T-cell (primary cell): ENCODE data around the gene MT1F. TPM values are rescaled to one million over a fixed set of nuclear protein-coding genes. Genes with fewer than 3 reads are reported as not detected.
A peak's percentile ranks its signal among the peaks of the same experiment; 100 is the strongest.

Experiments
- ATAC-seq, 4 experiments: fragments of 200-7000 bp in 3 of 4; fragments of 150-1000 bp in 1 of 4; cut with Tn5 transposase; replicated peaks in 1 of 4; 1 replicate in 3 of 4; 2 replicates in 1 of 4; pipeline ENCODE4 v1.10.0; 2021; ENCODE audit warnings: moderate library complexity in 3 of 4, mild to moderate bottlenecking in 2 of 4, moderate number of reproducible peaks in 1 of 4
- CTCF ChIA-PET, 2 donors: fragments of 300-600 bp; sonication (Branson Sonifier 250); formaldehyde crosslinking; loops; one replicate each; lab custom pipeline; 2022; ENCODE audit warnings: antibody characterized with exemption in 2 of 2; lab: Charles Lee
- POLR2A ChIA-PET, 2 donors: fragments of 300-600 bp; sonication (Branson Sonifier 250); formaldehyde crosslinking; loops; one replicate each; lab custom pipeline; 2022; ENCODE audit warnings: antibody characterized with exemption in 2 of 2; lab: Charles Lee
- DNase-seq, 35 experiments: peaks; one replicate each; pipeline versions ENCODE4 v3.0.0 to v3.0.0-alpha.2; 2013 to 2023
- H3K27ac ChIP-seq: one replicate; pipeline ENCODE4 v1.5.1; 2013; ENCODE audit warnings: low read length
- H3K27me3 ChIP-seq, 2 experiments: replicated peaks in 1 of 2; 1 replicate in 1 of 2; 2 replicates in 1 of 2; pipeline versions ENCODE4 v1.6.1 to v1.7.0; 2013; ENCODE audit warnings: low read length in 1 of 2, mixed read lengths in 1 of 2; ENCODE audit not compliant: control insufficient read depth in 2 of 2, insufficient read depth in 2 of 2; ENCODE audit errors: extremely low read depth in 1 of 2
- H3K36me3 ChIP-seq, 2 donors: 1 replicate in 1 of 2; 2 replicates in 1 of 2; pipeline versions ENCODE4 v1.6.1 to v1.7.0; 2013; ENCODE audit warnings: low read length in 1 of 2; ENCODE audit not compliant: control insufficient read depth in 2 of 2, insufficient read depth in 1 of 2; ENCODE audit errors: extremely low read depth in 1 of 2
- H3K4me1 ChIP-seq, 2 experiments: 1 replicate in 1 of 2; 2 replicates in 1 of 2; pipeline versions ENCODE4 v1.6.1 to v1.7.0; 2013; ENCODE audit warnings: low read length in 2 of 2, mixed read lengths in 1 of 2; ENCODE audit not compliant: insufficient read depth in 2 of 2, control insufficient read depth in 1 of 2; ENCODE audit errors: extremely low read depth in 1 of 2
- H3K4me3 ChIP-seq, 2 donors: 1 replicate in 1 of 2; 2 replicates in 1 of 2; pipeline versions ENCODE4 v1.5.1 to v1.7.0; 2013; ENCODE audit warnings: mild to moderate bottlenecking in 2 of 2, low read length in 1 of 2, moderate library complexity in 1 of 2; ENCODE audit not compliant: control insufficient read depth in 1 of 2; ENCODE audit errors: extremely low read depth in 1 of 2
- H3K9me3 ChIP-seq: 2 replicates; pipeline ENCODE4 v1.7.0; 2013
- H3K27ac Mint-ChIP-seq, 2 donors: one replicate each; pipeline ENCODE4 v1.8.0; 2020 to 2021; ENCODE audit warnings: mild to moderate bottlenecking in 2 of 2, mixed read lengths in 2 of 2
- H3K27me3 Mint-ChIP-seq, 2 donors: one replicate each; pipeline ENCODE4 v1.8.0; 2021 to 2022; ENCODE audit warnings: mixed read lengths in 2 of 2
- H3K36me3 Mint-ChIP-seq: one replicate; pipeline ENCODE4 v1.8.0; 2021; ENCODE audit warnings: mixed read lengths
- H3K4me1 Mint-ChIP-seq, 3 donors: one replicate each; pipeline ENCODE4 v1.8.0; 2020 to 2022; ENCODE audit warnings: mixed read lengths in 3 of 3, mild to moderate bottlenecking in 1 of 3
- H3K4me3 Mint-ChIP-seq, 3 donors: one replicate each; pipeline ENCODE4 v1.8.0; 2020 to 2022; ENCODE audit warnings: mild to moderate bottlenecking in 3 of 3, mixed read lengths in 3 of 3, moderate library complexity in 3 of 3
- H3K9me3 Mint-ChIP-seq, 3 donors: one replicate each; pipeline ENCODE4 v1.8.0; 2020 to 2022; ENCODE audit warnings: mixed read lengths in 3 of 3
- WGBS: methylation state at CpG from one replicate; pipeline ENCODE4 v1.1.5; 2013; ENCODE audit warnings: missing lambda C conversion rate; ENCODE audit not compliant: insufficient coverage; 5-methylcytosine and 5-hydroxymethylcytosine counted together
- total RNA-seq, 35 experiments: library from RNA in 6 of 35; stranded (reverse) in 6 of 35; fragments of 120-200 nt in 1 of 35; gene quantifications; one replicate each; pipeline versions ENCODE4 v1.2.1 to v1.2.4 and lab custom pipeline; 2013 to 2026

MT1F gene
- total RNA-seq, 5 donors from 2014 or later (not counting 1 experiment from before 2014, with no cell fraction given) = 5.3 to 14.3 (median 9.3) TPM

DNA sequence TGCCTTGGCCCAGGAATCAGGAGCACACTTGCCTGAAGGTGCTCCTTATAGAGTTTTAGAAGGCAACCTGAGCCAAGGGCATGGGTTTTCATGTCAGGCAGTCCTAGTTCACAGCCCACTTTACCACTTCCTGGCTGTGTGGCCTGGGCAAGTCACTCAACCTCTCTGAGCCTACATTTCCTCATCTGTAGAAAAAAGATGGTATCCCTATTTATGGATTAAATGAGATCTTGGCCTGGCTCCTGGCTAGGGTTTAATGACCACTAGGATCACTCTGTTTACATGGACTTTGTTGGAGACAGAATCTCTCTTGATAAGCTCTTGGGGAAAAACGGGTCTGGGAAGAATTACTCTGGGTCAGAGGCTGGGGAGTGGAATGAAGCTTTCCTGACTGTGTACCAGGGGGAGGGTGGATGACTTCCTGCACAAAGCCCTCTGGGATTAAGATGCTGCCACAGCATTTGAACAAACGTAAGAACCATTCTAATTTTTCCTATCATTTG is 47.1 kb upstream of the MT1F start:
- H3K9me3 ChIP-seq = no peaks in the 10 kb centered on the region
- POLR2A ChIA-PET = interaction anchor here in 1 of 2 donors (1.3 to 1.6 kb wide), 2 partner anchors 13 to 33 kb away, joined by 3 to 5 read pairs; no protein-coding TSS in a partner anchor
- Mint-ChIP-seq H3K27me3 (no peaks in the 10 kb centered on the region), H3K36me3 (no peaks in the 10 kb centered on the region), H3K4me1 (peaks cover 49 to 58% (median 51%) of the 10 kb centered on the region in 3 donors), H3K27ac (peak overlapping the region; percentile 93 to 98), H3K4me3 (peak overlapping the region; percentile 72 to 96 (median 91)), H3K9me3 (no peaks in the 10 kb centered on the region)
- WGBS = 63% methylated on average over 2 of the region's 2 CpGs
- peak overlapping the region; percentile 95 for H3K27ac ChIP-seq
- DNase-seq (peak in 2 of 35 experiments; percentile 17 to 29), ATAC-seq (peak in 2 of 4 experiments; percentile 5 to 34)
- no peak overlapping the region for H3K4me3 ChIP-seq
- no peaks in the 10 kb centered on the region for H3K36me3 ChIP-seq
- H3K27me3 ChIP-seq = no peaks in the 10 kb centered on the region
- peaks cover 27 to 51% of the 10 kb centered on the region in 2 experiments for H3K4me1 ChIP-seq
- CTCF ChIA-PET = interaction anchor here in 1 of 2 donors (1.0 to 2.3 kb wide), 3 partner anchors 10 to 92 kb away, joined by 3 to 8 read pairs (median 5); no protein-coding TSS in a partner anchor

DNA sequence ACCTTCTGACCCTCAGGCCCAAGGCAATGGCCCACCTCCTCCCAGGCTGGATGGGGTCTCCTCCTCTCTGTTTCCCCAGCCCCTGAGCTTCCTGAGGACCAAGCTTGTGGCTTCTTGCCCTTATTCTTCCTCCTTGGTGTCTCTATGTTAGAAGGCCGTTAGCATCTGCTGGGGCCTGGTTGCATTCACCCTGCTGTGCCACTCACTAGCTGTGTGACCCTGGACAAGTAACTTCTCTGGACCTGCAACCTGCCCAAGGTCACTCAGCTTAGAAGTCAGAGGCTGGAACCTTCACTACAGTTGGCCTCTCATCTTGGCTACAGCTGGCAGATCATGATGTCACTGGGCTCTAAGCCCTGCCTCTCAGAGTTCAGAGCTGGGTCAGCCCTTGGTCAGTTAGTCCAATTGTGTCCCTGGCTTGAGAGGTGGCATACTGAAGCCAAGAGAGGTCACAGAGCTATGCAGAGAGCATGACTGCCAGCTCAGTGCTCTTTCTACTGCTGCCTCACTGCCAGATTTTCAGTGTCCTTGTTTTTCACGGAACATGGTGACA is 46.4 kb upstream of the MT1F start:
- no peak for DNase-seq
- H3K36me3 ChIP-seq = no peaks in the 10 kb centered on the region
- Mint-ChIP-seq H3K27ac (peak overlapping the region; percentile 93 to 98), H3K36me3 (no peaks in the 10 kb centered on the region), H3K9me3 (no peaks in the 10 kb centered on the region), H3K4me3 (peak overlapping the region in 2 of 3 donors; percentile 17 to 96), H3K4me1 (peaks cover 47 to 56% (median 49%) of the 10 kb centered on the region in 3 donors), H3K27me3 (no peaks in the 10 kb centered on the region)
- 78% methylated on average over 1 of the region's 2 CpGs for WGBS
- peak overlapping the region; percentile 95 for H3K27ac ChIP-seq
- H3K27me3 ChIP-seq = peaks cover 0 to 3% of the 10 kb centered on the region in 2 experiments
- no peaks in the 10 kb centered on the region for H3K9me3 ChIP-seq
- ChIA-PET POLR2A (interaction anchor here in 1 of 2 donors (0.5 kb wide), 1 partner anchor 84 kb away, joined by 3 read pairs; no protein-coding TSS in a partner anchor), CTCF (interaction anchor here (0.6 to 2.3 kb wide), 5 partner anchors 10 to 1124 kb away, joined by 3 to 8 read pairs (median 5); no protein-coding TSS in a partner anchor)
- no peak for ATAC-seq
- no peak overlapping the region for H3K4me3 ChIP-seq
- peaks cover 27 to 51% of the 10 kb centered on the region in 2 experiments for H3K4me1 ChIP-seq

DNA sequence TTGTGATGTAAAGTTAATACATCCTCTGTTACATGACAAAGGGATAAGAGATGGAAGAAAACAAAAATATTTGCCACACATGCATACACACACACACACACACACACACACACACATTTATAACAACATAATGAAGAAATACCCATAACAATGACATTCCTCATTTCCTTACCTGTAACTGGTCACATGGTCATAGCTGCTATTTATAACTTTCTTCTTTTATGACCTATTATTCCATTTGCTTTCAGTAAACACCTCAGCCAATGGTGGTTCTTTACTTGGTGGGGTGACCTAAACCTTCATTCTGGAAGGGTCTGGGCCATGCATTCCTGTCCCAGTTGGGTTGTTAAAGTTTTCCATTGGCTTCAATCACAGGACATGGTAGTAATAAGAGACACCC is 44.1 kb upstream of the MT1F start:
- no peaks in the 10 kb centered on the region for H3K36me3 ChIP-seq
- H3K4me3 Mint-ChIP-seq = no peak overlapping the region
- no peak overlapping the region for H3K4me3 ChIP-seq
- DNase-seq (no peak), ATAC-seq (no peak)
- no peak overlapping the region for H3K27ac Mint-ChIP-seq
- peaks cover 23 to 42% of the 10 kb centered on the region in 2 experiments for H3K4me1 ChIP-seq
- peaks cover 0 to 19% of the 10 kb centered on the region in 2 donors for H3K27me3 Mint-ChIP-seq
- H3K9me3 Mint-ChIP-seq = no peaks in the 10 kb centered on the region
- peaks cover 39 to 44% (median 41%) of the 10 kb centered on the region in 3 donors for H3K4me1 Mint-ChIP-seq
- peaks cover 15 to 18% of the 10 kb centered on the region in 2 experiments for H3K27me3 ChIP-seq
- no peaks in the 10 kb centered on the region for H3K9me3 ChIP-seq
- no peak overlapping the region for H3K27ac ChIP-seq
- POLR2A ChIA-PET = no interaction called here
- no peaks in the 10 kb centered on the region for H3K36me3 Mint-ChIP-seq
- CTCF ChIA-PET = interaction anchor here in 1 of 2 donors (1.1 to 2.0 kb wide), 2 partner anchors 10 to 88 kb away, joined by 3 to 6 read pairs; no protein-coding TSS in a partner anchor

DNA sequence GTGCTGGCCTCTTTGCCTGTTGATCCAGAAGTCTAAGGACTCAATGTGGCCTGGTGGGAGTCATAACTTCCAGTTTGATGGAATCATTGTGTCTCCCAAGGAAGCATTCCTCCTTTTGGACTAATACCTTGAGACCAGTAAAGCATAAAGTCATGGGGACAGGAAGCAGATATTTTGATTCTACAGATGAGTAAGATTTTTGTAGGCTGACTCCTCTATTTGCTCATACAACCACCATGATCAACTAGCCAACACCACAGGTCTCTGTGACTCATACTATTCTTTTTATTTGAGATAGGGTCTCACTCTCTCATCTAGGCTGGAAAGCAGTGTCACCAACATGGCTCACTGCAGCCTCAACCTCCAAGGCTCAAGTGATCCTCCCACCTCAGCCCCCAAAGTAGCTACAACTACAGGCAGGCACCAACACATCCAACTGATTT is 43.2 kb upstream of the MT1F start:
- H3K4me1 ChIP-seq = peaks cover 17 to 33% of the 10 kb centered on the region in 2 experiments
- peaks cover 16 to 18% of the 10 kb centered on the region in 2 experiments for H3K27me3 ChIP-seq
- H3K36me3 ChIP-seq = no peaks in the 10 kb centered on the region
- no peak overlapping the region for H3K4me3 ChIP-seq
- Mint-ChIP-seq H3K36me3 (no peaks in the 10 kb centered on the region), H3K27me3 (peaks cover 0 to 22% of the 10 kb centered on the region in 2 donors), H3K27ac (peak overlapping the region in 1 of 2 donors; percentile 29), H3K9me3 (no peaks in the 10 kb centered on the region), H3K4me3 (no peak overlapping the region), H3K4me1 (peaks cover 32 to 36% (median 35%) of the 10 kb centered on the region in 3 donors)
- no peak for DNase-seq
- H3K9me3 ChIP-seq = no peaks in the 10 kb centered on the region
- ChIA-PET CTCF (interaction anchor here in 1 of 2 donors (0.6 kb wide), 1 partner anchor 680 kb away, joined by 3 read pairs; no protein-coding TSS in a partner anchor), POLR2A (interaction anchor here in 1 of 2 donors (0.6 to 1.0 kb wide), 2 partner anchors 14 to 162 kb away, joined by 3 to 6 read pairs; no protein-coding TSS in a partner anchor)
- ATAC-seq = no peak
- H3K27ac ChIP-seq = no peak overlapping the region

DNA sequence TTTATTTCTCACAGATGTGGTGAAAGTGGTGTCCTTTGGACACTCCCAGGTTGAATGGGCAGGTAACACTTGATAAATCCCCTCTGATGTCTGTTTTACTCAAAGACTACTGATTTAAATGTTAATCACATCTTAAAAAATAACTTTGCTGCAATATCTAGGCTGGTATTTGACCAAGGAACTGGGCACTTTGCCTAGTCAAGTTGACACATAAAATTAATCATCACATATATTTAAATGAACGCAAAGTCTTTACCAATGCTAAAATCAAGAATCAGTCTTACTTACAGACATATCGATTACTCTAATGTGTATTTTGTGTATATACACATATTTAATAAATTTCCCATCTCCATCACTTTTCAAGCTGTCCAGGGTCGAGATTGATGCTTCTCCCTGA is 42.4 kb upstream of the MT1F start:
- DNase-seq (no peak), ATAC-seq (no peak)
- Histone ChIP-seq H3K4me3 (no peak overlapping the region), H3K9me3 (no peaks in the 10 kb centered on the region), H3K36me3 (no peaks in the 10 kb centered on the region), H3K4me1 (peaks cover 9 to 25% of the 10 kb centered on the region in 2 experiments), H3K27me3 (peaks cover 17 to 18% of the 10 kb centered on the region in 2 experiments), H3K27ac (no peak overlapping the region)
- Mint-ChIP-seq H3K36me3 (no peaks in the 10 kb centered on the region), H3K9me3 (no peaks in the 10 kb centered on the region), H3K27me3 (peaks cover 0 to 22% of the 10 kb centered on the region in 2 donors), H3K4me1 (peaks cover 25 to 28% (median 27%) of the 10 kb centered on the region in 3 donors), H3K27ac (no peak overlapping the region), H3K4me3 (no peak overlapping the region)
- ChIA-PET CTCF (interaction anchor here in 1 of 2 donors (0.6 kb wide), 1 partner anchor 679 kb away, joined by 3 read pairs; no protein-coding TSS in a partner anchor), POLR2A (interaction anchor here in 1 of 2 donors (0.6 to 1.2 kb wide), 2 partner anchors 11 to 162 kb away, joined by 3 read pairs; no protein-coding TSS in a partner anchor)
- WGBS = 83% methylated on average over 1 of the region's 3 CpGs

DNA sequence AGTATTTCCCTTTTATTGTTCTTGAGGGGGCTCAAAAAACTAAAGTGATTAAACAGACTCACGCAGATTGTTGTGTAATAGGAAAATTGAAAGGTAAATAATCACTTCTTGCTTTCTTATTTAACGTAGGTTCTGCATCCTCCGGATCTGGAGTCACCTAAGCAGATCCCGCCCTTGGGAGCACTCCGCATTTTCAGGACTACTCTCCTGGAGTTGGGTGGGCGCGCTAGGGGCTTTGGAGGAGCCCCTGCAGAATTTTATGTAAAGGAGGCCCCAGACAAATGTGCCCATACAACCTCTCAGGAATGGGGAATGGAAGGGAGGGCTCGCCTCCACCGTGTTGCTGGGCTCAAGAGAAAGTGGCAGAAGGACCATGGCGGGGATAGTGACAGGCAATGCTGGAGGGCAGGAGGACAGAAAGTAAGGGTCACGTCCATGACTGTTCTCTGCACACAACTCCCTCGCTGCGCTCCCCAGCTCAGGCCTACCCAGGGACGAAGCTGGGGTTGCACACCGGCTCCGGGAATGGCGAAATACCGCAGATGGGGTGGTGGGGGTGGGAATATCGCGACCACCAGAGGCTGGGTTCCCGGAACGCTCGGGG is 41.0 kb upstream of the MT1F start:
- Mint-ChIP-seq H3K36me3 (no peaks in the 10 kb centered on the region), H3K27ac (no peak overlapping the region), H3K4me1 (peaks cover 12 to 15% (median 15%) of the 10 kb centered on the region in 3 donors), H3K27me3 (peaks cover 0 to 22% of the 10 kb centered on the region in 2 donors), H3K9me3 (no peaks in the 10 kb centered on the region), H3K4me3 (peak overlapping the region; percentile 23 to 75 (median 39))
- peaks cover 3 to 13% of the 10 kb centered on the region in 2 experiments for H3K4me1 ChIP-seq
- H3K4me3 ChIP-seq = peak overlapping the region; percentile 34 to 35
- POLR2A ChIA-PET = no interaction called here
- no peaks in the 10 kb centered on the region for H3K9me3 ChIP-seq
- WGBS = 48% methylated on average over 18 of the region's 23 CpGs
- H3K27me3 ChIP-seq = peaks cover 17 to 18% of the 10 kb centered on the region in 2 experiments
- H3K27ac ChIP-seq = no peak overlapping the region
- ATAC-seq (peak in 1 of 4 experiments; percentile 17), DNase-seq (no peak)
- H3K36me3 ChIP-seq = no peaks in the 10 kb centered on the region
- CTCF ChIA-PET = no interaction called here
